H9 (cell line): ENCODE measurements around the gene DKK1. TPM values are rescaled to one million over a fixed set of nuclear protein-coding genes. Genes with fewer than 3 reads are reported as not detected.

Source experiments
- DNase-seq: peaks from one replicate; pipeline ENCODE4 v3.0.0-alpha.2; 2017
- H2AFZ ChIP-seq: one replicate; pipeline ENCODE4 v1.6.1; 2013; ENCODE audit warnings: mild to moderate bottlenecking, low read length, control low read depth, moderate library complexity
- H2AK5ac ChIP-seq: 2 replicates; pipeline ENCODE4 v1.6.1; 2013; ENCODE audit warnings: low read length, control low read depth, mixed read lengths; ENCODE audit not compliant: insufficient read length
- H2BK120ac ChIP-seq: one replicate; pipeline ENCODE4 v1.6.1; 2013; ENCODE audit warnings: low read depth, mild to moderate bottlenecking, low read length, control low read depth, inconsistent platforms; ENCODE audit not compliant: poor library complexity, severe bottlenecking
- H2BK12ac ChIP-seq: 2 replicates; pipeline ENCODE4 v1.6.1; 2013; ENCODE audit warnings: low read length, control low read depth, mixed read lengths, low read depth; ENCODE audit not compliant: insufficient read length
- H2BK15ac ChIP-seq: 2 replicates; pipeline ENCODE4 v1.6.1; 2013; ENCODE audit warnings: low read depth, low read length, control low read depth
- H2BK20ac ChIP-seq: one replicate; pipeline ENCODE4 v1.6.1; 2013; ENCODE audit warnings: low read depth, mild to moderate bottlenecking, low read length, control low read depth, inconsistent platforms; ENCODE audit not compliant: poor library complexity, severe bottlenecking
- H2BK5ac ChIP-seq: 2 replicates; pipeline ENCODE4 v1.6.1; 2013; ENCODE audit warnings: low read length, control low read depth, mixed read lengths; ENCODE audit not compliant: insufficient read length
- H3K14ac ChIP-seq: 2 replicates; pipeline ENCODE4 v1.6.1; 2013; ENCODE audit warnings: low read length, control low read depth; ENCODE audit not compliant: insufficient read depth
- H3K18ac ChIP-seq: 2 replicates; pipeline ENCODE4 v1.6.1; 2013; ENCODE audit warnings: low read depth, mild to moderate bottlenecking, mixed read lengths, low read length, control low read depth; ENCODE audit not compliant: insufficient read length
- H3K23ac ChIP-seq: 2 replicates; pipeline ENCODE4 v1.6.1; 2013; ENCODE audit warnings: low read length, control low read depth, mixed read lengths, low read depth; ENCODE audit not compliant: insufficient read length
- H3K23me2 ChIP-seq: 2 replicates; pipeline ENCODE4 v1.6.1; 2013; ENCODE audit warnings: low read depth, mild to moderate bottlenecking, mixed read lengths, low read length, control low read depth; ENCODE audit not compliant: insufficient read length, poor library complexity, severe bottlenecking
- H3K27ac ChIP-seq: 2 replicates; pipeline ENCODE4 v1.5.1; 2013; ENCODE audit warnings: low read length, control low read depth, mixed read lengths, low read depth; ENCODE audit not compliant: insufficient read length
- H3K27me3 ChIP-seq: 2 replicates; pipeline ENCODE4 v1.6.1; 2013; ENCODE audit warnings: low read length, control low read depth, inconsistent platforms; ENCODE audit not compliant: insufficient read depth
- H3K4ac ChIP-seq: 2 replicates; pipeline ENCODE4 v1.6.1; 2013; ENCODE audit warnings: low read depth, mild to moderate bottlenecking, control low read depth, inconsistent platforms, low read length, moderate library complexity
- H3K4me1 ChIP-seq: 2 replicates; pipeline ENCODE4 v1.6.1; 2013; ENCODE audit warnings: low read length, control low read depth, inconsistent platforms; ENCODE audit not compliant: insufficient read depth
- H3K4me2 ChIP-seq: 2 replicates; pipeline ENCODE4 v1.6.1; 2013; ENCODE audit warnings: low read length, control low read depth, mixed read lengths; ENCODE audit not compliant: insufficient read length, insufficient read depth
- H3K56ac ChIP-seq: 2 replicates; pipeline ENCODE4 v1.6.1; 2013; ENCODE audit warnings: low read depth, mild to moderate bottlenecking, mixed read lengths, low read length, control low read depth; ENCODE audit not compliant: insufficient read length
- H3K79me1 ChIP-seq: 2 replicates; pipeline ENCODE4 v1.6.1; 2013; ENCODE audit warnings: low read depth, mild to moderate bottlenecking, moderate library complexity, low read length, control low read depth, inconsistent platforms; ENCODE audit not compliant: insufficient read depth, poor library complexity, severe bottlenecking
- H3K79me2 ChIP-seq: 2 replicates; pipeline ENCODE4 v1.6.1; 2013; ENCODE audit warnings: low read length, control low read depth, inconsistent platforms; ENCODE audit not compliant: insufficient read depth
- H3K9ac ChIP-seq: 2 replicates; pipeline ENCODE4 v1.6.1; 2013; ENCODE audit warnings: low read length, control low read depth, mixed read lengths; ENCODE audit not compliant: insufficient read length; ENCODE audit errors: extremely low read depth
- H3K9me3 ChIP-seq: one replicate; pipeline ENCODE4 v1.6.1; 2013; ENCODE audit warnings: low read depth, low read length, inconsistent platforms; ENCODE audit not compliant: control insufficient read depth
- H3T11ph ChIP-seq: one replicate; pipeline ENCODE4 v1.6.1; 2013; ENCODE audit warnings: mild to moderate bottlenecking, low read length, control low read depth, inconsistent platforms
- H4K20me1 ChIP-seq: one replicate; pipeline ENCODE4 v1.6.1; 2013; ENCODE audit not compliant: control insufficient read depth, insufficient read length, insufficient read depth
- H4K5ac ChIP-seq: 2 replicates; pipeline ENCODE4 v1.6.1; 2013; ENCODE audit warnings: low read depth, mild to moderate bottlenecking, mixed read lengths, low read length, control low read depth; ENCODE audit not compliant: insufficient read length
- H4K8ac ChIP-seq: replicated peaks from 2 replicates; pipeline ENCODE4 v1.6.1; 2013; ENCODE audit warnings: low read length, control low read depth, mixed read lengths, low read depth; ENCODE audit not compliant: insufficient read length
- H4K91ac ChIP-seq: 2 replicates; pipeline ENCODE4 v1.6.1; 2013; ENCODE audit warnings: low read depth, mild to moderate bottlenecking, moderate library complexity, mixed read lengths, low read length, control low read depth; ENCODE audit not compliant: insufficient read length
- H3K27ac Mint-ChIP-seq, 3 experiments: 2 replicates in 2 of 3; 3 replicates in 1 of 3; pipeline ENCODE4 v1.8.0; 2020 to 2021; ENCODE audit warnings: mixed read lengths in 3 of 3, mild to moderate bottlenecking in 1 of 3, moderate library complexity in 1 of 3
- H3K27me3 Mint-ChIP-seq: 2 replicates; pipeline ENCODE4 v1.8.0; 2021; ENCODE audit warnings: low read depth, mild to moderate bottlenecking, moderate library complexity, mixed read lengths
- H3K36me3 Mint-ChIP-seq, 3 experiments: 2 replicates in 2 of 3; 3 replicates in 1 of 3; pipeline ENCODE4 v1.8.0; 2020 to 2021; ENCODE audit warnings: low read depth in 3 of 3, mixed read lengths in 3 of 3; ENCODE audit not compliant: insufficient read depth in 1 of 3
- H3K4me1 Mint-ChIP-seq, 2 experiments: 2 replicates each; pipeline ENCODE4 v1.8.0; 2020; ENCODE audit warnings: mixed read lengths in 2 of 2
- H3K4me3 Mint-ChIP-seq, 2 experiments: 2 replicates in 1 of 2; 3 replicates in 1 of 2; pipeline ENCODE4 v1.8.0; 2020 to 2021; ENCODE audit warnings: mild to moderate bottlenecking in 2 of 2, mixed read lengths in 2 of 2, moderate library complexity in 1 of 2
- H3K9me3 Mint-ChIP-seq, 2 experiments: 2 replicates in 1 of 2; 3 replicates in 1 of 2; pipeline ENCODE4 v1.8.0; 2020; ENCODE audit warnings: mild to moderate bottlenecking in 2 of 2, mixed read lengths in 2 of 2, moderate library complexity in 1 of 2
- WGBS: extraction: QIAGEN DNeasy Blood & Tissue Kit; methylation state at CpG from one replicate; pipeline ENCODE4 v1.1.7; 2013; ENCODE audit warnings: missing lambda C conversion rate, low lambda C conversion rate, mixed read lengths; ENCODE audit not compliant: insufficient read length; ENCODE audit errors: extremely low coverage; 5-methylcytosine and 5-hydroxymethylcytosine counted together
- total RNA-seq: library from RNA; stranded (reverse); gene quantifications from 2 replicates; pipeline ENCODE4 v1.2.1, GENCODE V29; 2021
- TF ChIP-seq, protein P1 (sequence below): fragments of 200-600 bp; sonication (generic); conservative IDR thresholded peaks from 3 replicates; pipeline ENCODE4 v1.8.0; 2021; ENCODE audit warnings: antibody characterized with exemption, mild to moderate bottlenecking

The DKK1 gene
- total RNA-seq, 1 experiment from 2014 or later = 1.1 TPM

DNA sequence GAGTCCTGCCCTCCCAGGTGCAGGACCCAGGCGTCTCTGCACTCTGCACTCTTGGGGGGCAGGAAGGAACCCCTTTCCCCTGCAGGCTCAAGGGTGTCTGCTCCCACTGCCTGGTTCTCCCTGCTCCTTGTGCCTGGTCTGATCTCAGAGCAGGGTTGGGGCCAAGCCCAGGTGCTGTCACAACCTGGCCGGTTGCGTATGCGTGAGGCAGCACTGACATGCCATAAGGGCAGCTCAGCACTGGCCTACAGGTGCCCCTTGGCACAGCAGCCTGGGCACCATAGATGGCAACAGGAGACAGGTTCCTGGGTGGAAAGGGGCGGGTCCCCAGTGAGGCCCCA lies 33.2 kb downstream of the DKK1 start:
- H3K14ac ChIP-seq = no peak overlapping the region; the same call in 1 of the 2 replicates
- no peaks in the 10 kb centered on the region for H3K9me3 ChIP-seq
- no peaks in the 10 kb centered on the region for H4K20me1 ChIP-seq
- TF ChIP-seq, protein P1, sequence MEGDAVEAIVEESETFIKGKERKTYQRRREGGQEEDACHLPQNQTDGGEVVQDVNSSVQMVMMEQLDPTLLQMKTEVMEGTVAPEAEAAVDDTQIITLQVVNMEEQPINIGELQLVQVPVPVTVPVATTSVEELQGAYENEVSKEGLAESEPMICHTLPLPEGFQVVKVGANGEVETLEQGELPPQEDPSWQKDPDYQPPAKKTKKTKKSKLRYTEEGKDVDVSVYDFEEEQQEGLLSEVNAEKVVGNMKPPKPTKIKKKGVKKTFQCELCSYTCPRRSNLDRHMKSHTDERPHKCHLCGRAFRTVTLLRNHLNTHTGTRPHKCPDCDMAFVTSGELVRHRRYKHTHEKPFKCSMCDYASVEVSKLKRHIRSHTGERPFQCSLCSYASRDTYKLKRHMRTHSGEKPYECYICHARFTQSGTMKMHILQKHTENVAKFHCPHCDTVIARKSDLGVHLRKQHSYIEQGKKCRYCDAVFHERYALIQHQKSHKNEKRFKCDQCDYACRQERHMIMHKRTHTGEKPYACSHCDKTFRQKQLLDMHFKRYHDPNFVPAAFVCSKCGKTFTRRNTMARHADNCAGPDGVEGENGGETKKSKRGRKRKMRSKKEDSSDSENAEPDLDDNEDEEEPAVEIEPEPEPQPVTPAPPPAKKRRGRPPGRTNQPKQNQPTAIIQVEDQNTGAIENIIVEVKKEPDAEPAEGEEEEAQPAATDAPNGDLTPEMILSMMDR = no peak
- no peaks in the 10 kb centered on the region for H3K27me3 ChIP-seq
- no peak overlapping the region for H4K5ac ChIP-seq
- no CpG with 5 or more reads among the region's 5 CpGs for WGBS
- H3K23ac ChIP-seq = no peak overlapping the region
- no peaks in the 10 kb centered on the region for H3K9me3 Mint-ChIP-seq
- no peaks in the 10 kb centered on the region for H3K23me2 ChIP-seq
- no peak for DNase-seq
- no peak overlapping the region for H3K4me2 ChIP-seq
- H2BK5ac ChIP-seq = no peak overlapping the region
- no peak overlapping the region for H3K18ac ChIP-seq
- no peaks in the 10 kb centered on the region for H3K36me3 Mint-ChIP-seq
- no peak overlapping the region for H2AFZ ChIP-seq
- no peak overlapping the region for H2BK120ac ChIP-seq
- no peak overlapping the region for H4K91ac ChIP-seq
- H2BK20ac ChIP-seq = no peak overlapping the region
- H4K8ac ChIP-seq = no peak overlapping the region
- H3K4me3 Mint-ChIP-seq = no peak overlapping the region
- no peaks in the 10 kb centered on the region for H3K4me1 Mint-ChIP-seq
- H3K27ac Mint-ChIP-seq = no peak overlapping the region
- H3K79me2 ChIP-seq = no peaks in the 10 kb centered on the region
- no peaks in the 10 kb centered on the region for H3K27me3 Mint-ChIP-seq
- H3K9ac ChIP-seq = no peak overlapping the region
- H3K79me1 ChIP-seq = no peaks in the 10 kb centered on the region
- no peak overlapping the region for H2AK5ac ChIP-seq
- no peaks in the 10 kb centered on the region for H3K4me1 ChIP-seq
- H2BK12ac ChIP-seq = no peak overlapping the region
- H2BK15ac ChIP-seq = no peak overlapping the region
- H3K4ac ChIP-seq = no peak overlapping the region
- no peak overlapping the region for H3T11ph ChIP-seq
- no peak overlapping the region for H3K27ac ChIP-seq
- H3K56ac ChIP-seq = no peak overlapping the region
